ENCODE results near the gene KRTAP4-5.
"Not testable (repeated sequence)": the region's sequence is repeated elsewhere in the genome, so short reads cannot be mapped to it uniquely, and the experiment has no call there.

Gene KRTAP4-5

DNA sequence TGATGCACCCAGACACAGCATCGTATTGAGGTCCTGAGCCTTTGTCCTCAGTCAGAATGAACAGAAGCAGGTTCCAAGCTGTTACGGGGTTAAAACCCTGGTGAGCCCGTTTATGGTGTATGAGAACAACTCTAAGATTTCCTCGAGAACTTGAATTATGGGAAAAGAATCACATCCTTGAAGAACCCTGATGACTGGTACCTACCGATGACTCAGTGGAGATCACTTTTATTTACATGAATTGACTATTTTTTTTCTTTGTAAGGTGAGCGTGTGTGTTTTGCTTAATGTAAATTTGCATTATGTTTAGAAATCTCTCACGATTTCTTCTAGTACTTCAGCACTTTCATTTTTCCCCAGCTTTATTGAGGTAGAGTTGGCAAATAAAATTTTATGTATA is 14.2 kb upstream of the KRTAP4-5 start:
- H3K36me3 Mint-ChIP-seq (ENCODE audit: low read depth): no peaks in the 10 kb centered on the region
- no peaks in the 10 kb centered on the region for H3K9me3 Mint-ChIP-seq
- no peaks in the 10 kb centered on the region for H3K4me1 Mint-ChIP-seq (ENCODE audit: low read depth)
- no peak for DNase-seq (ENCODE audit: low spot score)
- H3K27ac Mint-ChIP-seq: no peak overlapping the region
- H3K4me3 Mint-ChIP-seq: no peak overlapping the region
- no peaks in the 10 kb centered on the region for H3K27me3 Mint-ChIP-seq (ENCODE audit: low read depth)

DNA sequence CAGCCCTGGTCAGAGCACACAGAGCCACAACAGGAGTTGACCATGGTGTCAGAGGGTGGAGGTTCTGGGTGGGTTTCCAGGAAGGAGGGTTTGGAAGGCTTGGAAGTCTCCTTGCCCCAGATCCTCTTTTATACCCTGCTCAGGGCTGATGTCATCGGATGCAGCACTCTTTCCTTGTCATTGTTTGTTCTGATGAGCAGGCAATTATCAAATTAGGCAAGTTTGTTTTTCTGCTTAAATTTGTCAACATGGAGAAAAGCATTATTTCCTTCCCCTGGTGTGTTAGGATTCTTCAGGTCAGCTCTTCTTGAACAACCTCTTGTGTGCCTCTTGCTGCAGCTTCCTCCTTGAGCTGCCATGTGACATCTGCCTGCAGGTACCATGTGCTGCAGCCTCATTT is 11.0 kb upstream of the KRTAP4-5 start, which contains the start of gene KRTAP4-4:
Gene KRTAP4-4 (minus strand): TSS at position 101 of the 400 bp plus-strand sequence. CDS start 57 bp downstream, at position 44.
- Mint-ChIP-seq H3K4me1 (ENCODE audit: low read depth) (no peaks in the 10 kb centered on the region), H3K36me3 (ENCODE audit: low read depth) (no peaks in the 10 kb centered on the region)

GRCh38 chr17:41160190-41160589 is 10.6 kb upstream of the KRTAP4-5 start:
- not testable (repeated sequence) for H3K4me1 Mint-ChIP-seq (ENCODE audit: low read depth); H3K4me3 Mint-ChIP-seq; H3K27ac Mint-ChIP-seq; H3K36me3 Mint-ChIP-seq (ENCODE audit: low read depth); H3K27me3 Mint-ChIP-seq (ENCODE audit: low read depth); DNase-seq (ENCODE audit: low spot score); H3K9me3 Mint-ChIP-seq

More for the DNA sequence above, 11.0 kb upstream of the KRTAP4-5 start, which contains the start of gene KRTAP4-4:
- no peak within 1 kb of the TSS for H3K27ac Mint-ChIP-seq
- peaks cover 2% of the 10 kb centered on the region for H3K27me3 Mint-ChIP-seq (ENCODE audit: low read depth)
- H3K9me3 Mint-ChIP-seq: no peaks in the 10 kb centered on the region
- DNase-seq (ENCODE audit: low spot score): no peak
- H3K4me3 Mint-ChIP-seq: no peak within 1 kb of the TSS

DNA sequence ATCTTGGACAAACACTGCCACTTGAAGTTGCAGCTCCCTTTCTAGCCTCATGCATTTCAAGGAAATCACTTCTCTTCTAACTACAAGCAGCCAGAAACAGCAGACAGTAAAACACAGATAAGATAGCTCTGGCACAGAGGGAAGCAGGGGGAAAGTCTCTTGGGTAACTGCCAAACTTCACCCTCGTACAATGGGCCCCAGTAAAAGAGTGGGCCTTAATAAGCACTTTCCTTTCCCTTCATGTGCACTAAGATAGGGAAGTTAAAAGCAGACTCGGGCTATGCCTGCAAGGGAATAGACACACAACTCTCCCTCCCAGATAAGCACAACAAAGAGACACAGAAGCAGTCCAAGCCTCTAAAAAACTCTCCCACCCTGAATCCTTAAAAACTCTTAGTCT is 4.2 kb upstream of the KRTAP4-5 start:
- Mint-ChIP-seq H3K27me3 (ENCODE audit: low read depth) (peaks cover 8% of the 10 kb centered on the region), H3K36me3 (ENCODE audit: low read depth) (no peaks in the 10 kb centered on the region), H3K4me3 (no peak overlapping the region), H3K27ac (no peak overlapping the region), H3K9me3 (no peaks in the 10 kb centered on the region), H3K4me1 (ENCODE audit: low read depth) (no peaks in the 10 kb centered on the region)
- DNase-seq (ENCODE audit: low spot score): no peak

- Mint-ChIP-seq H3K4me1 (ENCODE audit: low read depth) (no peaks in the 10 kb centered on the region), H3K27me3 (ENCODE audit: low read depth) (peaks cover 9% of the 10 kb centered on the region), H3K36me3 (ENCODE audit: low read depth) (no peaks in the 10 kb centered on the region), H3K27ac (no peak overlapping the region), H3K4me3 (no peak overlapping the region), H3K9me3 (no peaks in the 10 kb centered on the region)
- DNase-seq (ENCODE audit: low spot score): no peak
Observed at GRCh38 chr17:41151525-41151924, 1.9 kb upstream of the KRTAP4-5 start.

DNA sequence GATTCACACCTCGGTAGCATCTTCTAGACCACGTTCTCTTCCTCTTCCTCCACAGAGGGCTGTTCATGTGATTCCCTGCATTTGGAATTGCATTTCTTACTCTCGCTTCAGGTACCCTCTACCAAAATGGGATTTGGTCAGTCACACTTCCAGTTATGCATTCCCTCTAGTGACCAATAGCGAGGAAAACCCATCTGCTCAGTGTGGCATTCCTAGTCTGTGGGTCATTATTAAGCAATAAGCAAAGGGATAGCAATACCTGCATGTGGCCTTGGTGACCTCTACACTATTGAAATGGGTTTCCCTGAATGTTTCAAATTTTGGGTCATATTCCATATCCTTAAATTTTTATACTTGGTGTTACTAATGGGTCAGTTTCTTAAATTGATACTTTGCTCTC is 401 bp upstream of the KRTAP4-5 start:
- Mint-ChIP-seq H3K4me3 (no peak overlapping the region), H3K27me3 (ENCODE audit: low read depth) (peaks cover 10% of the 10 kb centered on the region), H3K9me3 (no peaks in the 10 kb centered on the region), H3K4me1 (ENCODE audit: low read depth) (no peaks in the 10 kb centered on the region), H3K27ac (no peak overlapping the region), H3K36me3 (ENCODE audit: low read depth) (no peaks in the 10 kb centered on the region)
- DNase-seq (ENCODE audit: low spot score): no peak

DNA sequence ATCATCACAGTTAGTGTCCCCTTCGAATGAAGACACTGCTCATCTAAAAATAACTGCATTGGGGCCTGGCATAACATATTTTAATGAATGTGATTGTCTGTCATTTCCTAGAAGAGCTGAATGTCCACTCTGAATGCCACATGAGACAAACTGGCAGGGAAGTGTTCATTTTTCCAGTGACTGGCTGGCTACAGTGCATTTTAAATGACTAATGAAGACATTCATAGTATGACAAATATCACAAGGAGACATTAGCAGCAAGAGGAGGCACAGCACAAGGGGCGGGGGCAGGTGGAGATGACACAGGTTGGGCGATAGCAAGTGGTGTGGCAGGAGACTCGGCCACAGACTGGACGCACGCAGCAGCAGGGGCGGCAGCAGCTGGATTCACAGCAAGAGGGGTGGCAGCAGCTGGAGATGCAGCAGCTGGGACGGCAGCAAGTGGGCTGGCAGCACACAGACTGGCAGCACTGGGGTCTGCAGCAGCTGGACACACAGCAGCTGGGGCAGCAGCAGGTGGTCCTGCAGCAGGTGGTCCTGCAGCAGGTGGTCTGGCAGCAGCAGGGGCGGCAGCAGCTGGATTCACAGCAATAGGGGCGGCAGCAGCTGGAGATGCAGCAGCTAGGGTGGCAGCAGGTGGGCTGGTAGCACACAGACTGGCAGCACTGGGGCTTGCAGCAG is 514 bp downstream of the KRTAP4-5 start:
- H3K9me3 Mint-ChIP-seq; H3K4me1 Mint-ChIP-seq (ENCODE audit: low read depth); H3K27ac Mint-ChIP-seq; H3K4me3 Mint-ChIP-seq; H3K36me3 Mint-ChIP-seq (ENCODE audit: low read depth); DNase-seq (ENCODE audit: low spot score): not testable (repeated sequence)
- peaks cover 11% of the 10 kb centered on the region for H3K27me3 Mint-ChIP-seq (ENCODE audit: low read depth)

GRCh38 chr17:41147531-41148204 is 2.0 kb downstream of the KRTAP4-5 start:
- no peak overlapping the region for H3K27ac Mint-ChIP-seq
- no peaks in the 10 kb centered on the region for H3K4me1 Mint-ChIP-seq (ENCODE audit: low read depth)
- no peak for DNase-seq (ENCODE audit: low spot score)
- peaks cover 12% of the 10 kb centered on the region for H3K9me3 Mint-ChIP-seq
- no peaks in the 10 kb centered on the region for H3K36me3 Mint-ChIP-seq (ENCODE audit: low read depth)
- no peak overlapping the region for H3K4me3 Mint-ChIP-seq
- peaks cover 4% of the 10 kb centered on the region for H3K27me3 Mint-ChIP-seq (ENCODE audit: low read depth)

DNA sequence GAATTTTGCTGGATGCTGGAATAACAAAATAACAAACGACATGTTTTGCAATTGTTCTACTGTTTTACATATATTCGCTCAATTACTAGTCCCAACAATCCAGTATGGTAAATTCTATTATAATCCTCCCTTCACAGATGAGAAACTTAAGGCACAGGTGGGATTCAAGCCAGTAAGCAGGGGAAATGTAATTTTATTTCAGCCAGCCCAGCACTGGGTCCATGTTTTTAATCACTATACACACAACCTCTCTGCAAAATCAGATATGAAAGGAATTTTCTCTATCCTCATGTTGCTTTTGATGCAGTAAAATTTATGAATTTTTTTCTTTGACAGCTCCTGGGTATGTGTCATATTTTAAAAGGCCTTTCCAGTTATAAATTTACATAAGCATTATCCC is 4.4 kb downstream of the KRTAP4-5 start:
- peaks cover 26% of the 10 kb centered on the region for H3K9me3 Mint-ChIP-seq
- H3K4me1 Mint-ChIP-seq (ENCODE audit: low read depth): no peaks in the 10 kb centered on the region
- DNase-seq (ENCODE audit: low spot score): no peak
- H3K27me3 Mint-ChIP-seq (ENCODE audit: low read depth): peaks cover 4% of the 10 kb centered on the region
- H3K27ac Mint-ChIP-seq: no peak overlapping the region
- H3K4me3 Mint-ChIP-seq: no peak overlapping the region
- H3K36me3 Mint-ChIP-seq (ENCODE audit: low read depth): no peaks in the 10 kb centered on the region

DNA sequence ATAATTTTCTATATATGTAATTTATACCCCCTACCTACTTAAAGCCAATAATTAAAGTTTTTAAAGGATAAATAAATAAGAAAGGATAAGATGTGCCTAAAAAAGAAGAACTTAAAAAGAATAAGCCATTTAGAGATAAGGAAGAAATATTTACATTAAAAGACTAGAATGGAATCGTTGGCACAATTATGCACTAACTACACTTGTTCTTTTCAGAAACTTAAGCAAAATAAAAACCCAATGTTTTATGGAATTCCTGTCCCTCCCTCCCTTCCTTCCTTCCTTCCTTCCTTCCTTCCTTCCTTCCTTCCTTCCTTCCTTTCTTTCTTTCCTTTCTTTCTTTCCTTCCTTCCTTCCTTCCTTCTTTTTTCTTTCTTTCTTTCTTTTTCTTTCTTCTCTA is 4.8 kb downstream of the KRTAP4-5 start:
- H3K4me3 Mint-ChIP-seq: no peak overlapping the region
- H3K27ac Mint-ChIP-seq: no peak overlapping the region
- H3K9me3 Mint-ChIP-seq: peaks cover 26% of the 10 kb centered on the region
- H3K36me3 Mint-ChIP-seq (ENCODE audit: low read depth): no peaks in the 10 kb centered on the region
- no peaks in the 10 kb centered on the region for H3K4me1 Mint-ChIP-seq (ENCODE audit: low read depth)
- no peak for DNase-seq (ENCODE audit: low spot score)
- H3K27me3 Mint-ChIP-seq (ENCODE audit: low read depth): peaks cover 4% of the 10 kb centered on the region

GRCh38 chr17:41141361-41141760 is 8.3 kb downstream of the KRTAP4-5 start:
- Mint-ChIP-seq H3K4me1 (ENCODE audit: low read depth) (no peaks in the 10 kb centered on the region), H3K27ac (no peak overlapping the region), H3K4me3 (no peak overlapping the region)

GRCh38 chr17:41140360-41141131 is 9.1 kb downstream of the KRTAP4-5 start, which contains the start of gene KRTAP4-6:
Gene KRTAP4-6 (minus strand): TSS chr17:41140544. CDS start chr17:41140487, 57 bp downstream.
- Mint-ChIP-seq H3K27ac (no peak within 1 kb of the TSS), H3K9me3 (peaks cover 35% of the 10 kb centered on the region), H3K36me3 (ENCODE audit: low read depth) (no peaks in the 10 kb centered on the region), H3K4me1 (ENCODE audit: low read depth) (no peaks in the 10 kb centered on the region), H3K27me3 (ENCODE audit: low read depth) (peaks cover 2% of the 10 kb centered on the region), H3K4me3 (no peak within 1 kb of the TSS)
- DNase-seq (ENCODE audit: low spot score): no peak

More at GRCh38 chr17:41141361-41141760, 8.3 kb downstream of the KRTAP4-5 start:
- Mint-ChIP-seq H3K9me3 (peaks cover 35% of the 10 kb centered on the region), H3K27me3 (ENCODE audit: low read depth) (peaks cover 2% of the 10 kb centered on the region), H3K36me3 (ENCODE audit: low read depth) (no peaks in the 10 kb centered on the region)
- no peak for DNase-seq (ENCODE audit: low spot score)

GRCh38 chr17:41139865-41140264 is 9.8 kb downstream of the KRTAP4-5 start:
- H3K36me3 Mint-ChIP-seq (ENCODE audit: low read depth); DNase-seq (ENCODE audit: low spot score); H3K4me3 Mint-ChIP-seq; H3K27me3 Mint-ChIP-seq (ENCODE audit: low read depth); H3K27ac Mint-ChIP-seq; H3K4me1 Mint-ChIP-seq (ENCODE audit: low read depth): not testable (repeated sequence)
- peaks cover 35% of the 10 kb centered on the region for H3K9me3 Mint-ChIP-seq
